ENCODE data around the gene CHURC1. TPM values are rescaled to one million over a fixed set of nuclear protein-coding genes. Genes with fewer than 3 reads are reported as not detected.

Gene CHURC1
- total RNA-seq, 4 donors from 2014 or later = 35.1 to 121 (median 62.4) TPM

GRCh38 chr14:64868841-64869240 lies 45.4 kb upstream of the CHURC1 start:
- H3K4me1 ChIP-seq = no peaks in the 10 kb centered on the region
- H3K9me3 ChIP-seq = no peaks in the 10 kb centered on the region
- TF ChIP-seq POLR2A (IDR thresholded peaks at IDR 0.05) = no peak
- TF ChIP-seq, protein P1, sequence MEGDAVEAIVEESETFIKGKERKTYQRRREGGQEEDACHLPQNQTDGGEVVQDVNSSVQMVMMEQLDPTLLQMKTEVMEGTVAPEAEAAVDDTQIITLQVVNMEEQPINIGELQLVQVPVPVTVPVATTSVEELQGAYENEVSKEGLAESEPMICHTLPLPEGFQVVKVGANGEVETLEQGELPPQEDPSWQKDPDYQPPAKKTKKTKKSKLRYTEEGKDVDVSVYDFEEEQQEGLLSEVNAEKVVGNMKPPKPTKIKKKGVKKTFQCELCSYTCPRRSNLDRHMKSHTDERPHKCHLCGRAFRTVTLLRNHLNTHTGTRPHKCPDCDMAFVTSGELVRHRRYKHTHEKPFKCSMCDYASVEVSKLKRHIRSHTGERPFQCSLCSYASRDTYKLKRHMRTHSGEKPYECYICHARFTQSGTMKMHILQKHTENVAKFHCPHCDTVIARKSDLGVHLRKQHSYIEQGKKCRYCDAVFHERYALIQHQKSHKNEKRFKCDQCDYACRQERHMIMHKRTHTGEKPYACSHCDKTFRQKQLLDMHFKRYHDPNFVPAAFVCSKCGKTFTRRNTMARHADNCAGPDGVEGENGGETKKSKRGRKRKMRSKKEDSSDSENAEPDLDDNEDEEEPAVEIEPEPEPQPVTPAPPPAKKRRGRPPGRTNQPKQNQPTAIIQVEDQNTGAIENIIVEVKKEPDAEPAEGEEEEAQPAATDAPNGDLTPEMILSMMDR (IDR thresholded peaks at IDR 0.05) = no peak
- intact Hi-C loops (cut with DNase I; ENCODE audit: low total_unique reads) = no loop called here
- H3K27me3 ChIP-seq = no peaks in the 10 kb centered on the region
- H3K36me3 ChIP-seq = no peaks in the 10 kb centered on the region
- no peak overlapping the region for H3K27ac ChIP-seq
- no peak overlapping the region for H3K4me3 ChIP-seq
- DNase-seq = no peak

DNA sequence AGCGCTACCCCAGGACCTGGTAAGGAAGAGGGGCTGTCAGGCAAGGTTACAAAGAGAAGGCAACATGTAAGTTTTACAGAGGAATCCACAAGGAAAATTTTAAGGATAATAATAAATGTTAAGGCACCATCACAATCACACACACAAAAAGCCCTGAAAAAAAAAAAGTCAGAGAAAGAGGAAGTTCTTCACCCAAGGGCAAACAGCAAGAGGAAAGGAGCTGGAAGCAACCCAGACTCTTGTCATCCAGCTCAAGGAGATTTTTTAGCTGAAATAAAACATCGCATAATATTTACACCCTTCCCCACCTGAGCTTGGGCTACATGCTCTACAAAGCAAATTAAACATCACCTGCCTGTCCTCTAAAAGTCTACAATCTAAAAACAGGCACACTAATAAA lies 44.1 kb upstream of the CHURC1 start:
- Histone ChIP-seq H3K27ac (no peak overlapping the region), H3K4me3 (no peak overlapping the region), H3K9me3 (no peaks in the 10 kb centered on the region), H3K36me3 (no peaks in the 10 kb centered on the region), H3K27me3 (no peaks in the 10 kb centered on the region), H3K4me1 (no peaks in the 10 kb centered on the region)
- intact Hi-C loops (cut with DNase I; ENCODE audit: low total_unique reads) = no loop called here
- DNase-seq = no peak
- TF ChIP-seq, protein P1 (IDR thresholded peaks at IDR 0.05) = no peak
- TF ChIP-seq POLR2A (IDR thresholded peaks at IDR 0.05) = no peak

DNA sequence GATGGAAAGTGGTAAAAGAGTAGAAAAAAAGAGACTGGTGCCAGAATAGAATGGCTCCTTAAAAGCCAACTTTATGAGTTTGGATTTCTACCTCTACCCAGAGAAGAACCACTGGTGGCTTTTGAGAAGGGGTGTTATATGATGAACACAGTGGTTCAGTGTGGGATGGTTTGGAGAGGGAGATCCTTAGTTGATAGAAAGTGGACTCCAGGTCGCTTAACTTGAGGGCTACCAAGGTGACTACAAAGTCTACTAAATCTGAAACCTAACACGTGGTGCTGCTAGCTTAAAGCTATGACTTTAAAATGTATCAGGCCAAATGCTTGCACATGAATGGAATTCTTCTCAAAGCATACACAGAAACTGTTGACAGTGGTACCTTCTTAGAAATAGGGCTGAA lies 42.9 kb upstream of the CHURC1 start:
- Histone ChIP-seq H3K9me3 (no peaks in the 10 kb centered on the region), H3K27me3 (no peaks in the 10 kb centered on the region), H3K27ac (no peak overlapping the region), H3K4me3 (no peak overlapping the region), H3K4me1 (no peaks in the 10 kb centered on the region), H3K36me3 (no peaks in the 10 kb centered on the region)
- no peak for DNase-seq
- TF ChIP-seq POLR2A (IDR thresholded peaks at IDR 0.05) = no peak
- TF ChIP-seq, protein P1 (IDR thresholded peaks at IDR 0.05) = no peak
- intact Hi-C loops (cut with DNase I; ENCODE audit: low total_unique reads) = no loop called here

DNA sequence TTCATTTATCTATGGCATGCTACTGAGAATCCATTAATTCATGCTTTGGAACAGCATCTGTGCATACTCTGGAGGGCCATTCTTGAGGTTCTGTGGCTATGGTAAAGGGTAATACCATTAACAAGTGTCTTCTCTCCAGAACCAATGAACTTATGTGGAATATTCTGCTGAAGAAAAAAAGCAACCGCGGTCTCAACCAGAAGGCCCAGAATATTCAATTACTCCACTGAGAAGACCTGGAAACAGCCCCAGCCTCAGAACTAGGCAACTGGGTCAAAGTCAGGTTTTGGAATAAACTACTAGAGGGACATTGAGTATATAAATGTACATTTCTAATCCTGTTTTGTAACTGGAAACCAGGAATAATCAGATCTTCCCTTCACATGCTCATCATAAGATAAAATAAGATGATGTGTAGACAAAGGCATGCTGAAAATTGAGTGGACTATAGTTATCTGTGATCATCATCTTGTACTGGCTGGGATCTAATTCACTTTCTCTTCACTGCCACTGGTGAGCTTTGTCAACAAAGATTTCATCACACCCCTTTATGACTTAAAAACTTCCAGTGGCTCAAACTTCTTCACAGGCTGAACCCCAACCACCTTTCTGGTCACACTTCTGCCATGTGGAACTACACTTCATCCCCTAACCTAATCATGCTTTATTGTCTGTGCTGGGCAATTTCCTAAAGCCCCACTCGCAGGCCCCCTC lies 40.6 kb upstream of the CHURC1 start:
- Histone ChIP-seq H3K4me1 (no peaks in the 10 kb centered on the region), H3K4me3 (no peak overlapping the region)
- no peak for DNase-seq

GRCh38 chr14:64875350-64875749 lies 38.9 kb upstream of the CHURC1 start:
- TF ChIP-seq, protein P1 (IDR thresholded peaks at IDR 0.05) = no peak
- TF ChIP-seq POLR2A (IDR thresholded peaks at IDR 0.05) = no peak

More for the DNA sequence above, 40.6 kb upstream of the CHURC1 start:
- Histone ChIP-seq H3K27me3 (no peaks in the 10 kb centered on the region), H3K9me3 (no peaks in the 10 kb centered on the region), H3K36me3 (no peaks in the 10 kb centered on the region), H3K27ac (no peak overlapping the region)
- intact Hi-C loops (cut with DNase I; ENCODE audit: low total_unique reads) = no loop called here
- no peak for TF ChIP-seq POLR2A (IDR thresholded peaks at IDR 0.05)
- TF ChIP-seq, protein P1 (IDR thresholded peaks at IDR 0.05) = no peak

More at GRCh38 chr14:64875350-64875749, 38.9 kb upstream of the CHURC1 start:
- no peaks in the 10 kb centered on the region for H3K36me3 ChIP-seq
- no peaks in the 10 kb centered on the region for H3K4me1 ChIP-seq
- no peak for DNase-seq
- no peaks in the 10 kb centered on the region for H3K27me3 ChIP-seq
- H3K4me3 ChIP-seq = no peak overlapping the region
- no peaks in the 10 kb centered on the region for H3K9me3 ChIP-seq
- intact Hi-C loops (cut with DNase I; ENCODE audit: low total_unique reads) = no loop called here
- no peak overlapping the region for H3K27ac ChIP-seq

Data from uterus (tissue), 4 donors.